ENCODE data around the gene TLCD3A.
A peak's percentile ranks its signal among the peaks of the same experiment; 100 is the strongest.

- TF ChIP-seq EZH2 (IDR thresholded peaks at IDR 0.05; ENCODE audit: borderline replicate concordance, low read depth, low read length, severe bottlenecking) (no peak), POLR2A (IDR thresholded peaks at IDR 0.05; ENCODE audit: low read depth, low read length) (no peak), POLR2AphosphoS5 (IDR thresholded peaks at IDR 0.05; ENCODE audit: insufficient read depth, low read depth, low read length) (no peak), MAX (IDR thresholded peaks at IDR 0.05; ENCODE audit: insufficient read depth, insufficient read length) (no peak), MYC (IDR thresholded peaks at IDR 0.05; ENCODE audit: low read depth, low read length) (no peak)
- TF ChIP-seq, protein P1, sequence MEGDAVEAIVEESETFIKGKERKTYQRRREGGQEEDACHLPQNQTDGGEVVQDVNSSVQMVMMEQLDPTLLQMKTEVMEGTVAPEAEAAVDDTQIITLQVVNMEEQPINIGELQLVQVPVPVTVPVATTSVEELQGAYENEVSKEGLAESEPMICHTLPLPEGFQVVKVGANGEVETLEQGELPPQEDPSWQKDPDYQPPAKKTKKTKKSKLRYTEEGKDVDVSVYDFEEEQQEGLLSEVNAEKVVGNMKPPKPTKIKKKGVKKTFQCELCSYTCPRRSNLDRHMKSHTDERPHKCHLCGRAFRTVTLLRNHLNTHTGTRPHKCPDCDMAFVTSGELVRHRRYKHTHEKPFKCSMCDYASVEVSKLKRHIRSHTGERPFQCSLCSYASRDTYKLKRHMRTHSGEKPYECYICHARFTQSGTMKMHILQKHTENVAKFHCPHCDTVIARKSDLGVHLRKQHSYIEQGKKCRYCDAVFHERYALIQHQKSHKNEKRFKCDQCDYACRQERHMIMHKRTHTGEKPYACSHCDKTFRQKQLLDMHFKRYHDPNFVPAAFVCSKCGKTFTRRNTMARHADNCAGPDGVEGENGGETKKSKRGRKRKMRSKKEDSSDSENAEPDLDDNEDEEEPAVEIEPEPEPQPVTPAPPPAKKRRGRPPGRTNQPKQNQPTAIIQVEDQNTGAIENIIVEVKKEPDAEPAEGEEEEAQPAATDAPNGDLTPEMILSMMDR (IDR thresholded peaks at IDR 0.05; ENCODE audit: extremely low read depth in 1 of 2, insufficient read depth in 1 of 2, low read depth in 1 of 2, low read length in 2 of 2), result peak; percentile 19 to 23
These were observed 31.8 kb upstream of the TLCD3A start for GRCh38 chr17:700504-701094.

Measured in endothelial cell of umbilical vein (primary cell).